ENCODE measurements around the gene PTBP3. TPM values are rescaled to one million over a fixed set of nuclear protein-coding genes. Genes with fewer than 3 reads are reported as not detected.

PTBP3 gene
- polyA plus RNA-seq, 1 of the 3 experiments (the other 2 are of a cell fraction) = 6.1 TPM

DNA sequence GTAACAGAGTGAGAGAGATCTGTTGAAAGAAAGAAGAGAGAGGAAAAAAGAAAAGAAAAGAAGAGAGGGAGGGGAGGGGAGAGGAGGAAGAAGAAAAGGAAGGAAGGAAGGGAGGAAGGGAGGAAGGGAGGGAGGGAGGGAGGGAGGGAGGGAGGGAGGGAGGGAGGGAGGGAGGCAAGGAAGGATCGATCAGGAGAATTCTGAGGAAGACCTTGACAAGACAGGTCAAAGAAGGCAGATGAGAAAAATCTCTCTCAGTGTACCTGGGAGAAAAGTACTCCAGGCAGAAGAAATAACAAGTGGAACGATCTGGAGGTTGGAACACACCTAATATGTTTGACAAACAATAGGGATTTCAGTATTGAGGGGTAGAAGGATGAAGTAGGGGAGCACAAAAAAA is 93.7 kb downstream of the PTBP3 start:
- Histone ChIP-seq H3K4me2 (no peak overlapping the region), H3K79me2 (ENCODE audit: insufficient read depth) (peaks cover 15% of the 10 kb centered on the region; the same call in 1 of the 2 replicates), H3F3A (replicated peaks; ENCODE audit: insufficient read depth) (no peaks in the 10 kb centered on the region), H4K20me1 (ENCODE audit: insufficient read depth) (no peaks in the 10 kb centered on the region), H3K4me1 (ENCODE audit: control insufficient read depth in 1 of 2, insufficient read depth in 2 of 2, low read depth in 1 of 2, low read length in 1 of 2) (no peaks in the 10 kb centered on the region), H3K9ac (no peak overlapping the region), H3K9me3 (no peaks in the 10 kb centered on the region), H3K36me3 (replicated peaks in 1 of 2; ENCODE audit: control insufficient read depth in 1 of 2, insufficient read depth in 2 of 2, low read length in 1 of 2) (peaks cover 4 to 27% of the 10 kb centered on the region in 2 experiments), H3K27ac (ENCODE audit: low read depth in 2 of 2, low read length in 1 of 2) (no peak overlapping the region), H2AFZ (ENCODE audit: low read depth) (no peak overlapping the region), H3K9me2 (no peaks in the 10 kb centered on the region), H3K27me3 (ENCODE audit: insufficient read depth) (no peaks in the 10 kb centered on the region), H3K4me3 (ENCODE audit: low read depth in 2 of 2, low read length in 1 of 2) (no peak overlapping the region)
- no peak for TF ChIP-seq JUND (IDR thresholded peaks at IDR 0.05)
- CTCF ChIA-PET = no interaction called here
- 97% methylated on average over 2 of the region's 2 CpGs for WGBS (ENCODE audit: low lambda C conversion rate)
- DNase-seq = no peak
- POLR2A ChIA-PET = no interaction called here

DNA sequence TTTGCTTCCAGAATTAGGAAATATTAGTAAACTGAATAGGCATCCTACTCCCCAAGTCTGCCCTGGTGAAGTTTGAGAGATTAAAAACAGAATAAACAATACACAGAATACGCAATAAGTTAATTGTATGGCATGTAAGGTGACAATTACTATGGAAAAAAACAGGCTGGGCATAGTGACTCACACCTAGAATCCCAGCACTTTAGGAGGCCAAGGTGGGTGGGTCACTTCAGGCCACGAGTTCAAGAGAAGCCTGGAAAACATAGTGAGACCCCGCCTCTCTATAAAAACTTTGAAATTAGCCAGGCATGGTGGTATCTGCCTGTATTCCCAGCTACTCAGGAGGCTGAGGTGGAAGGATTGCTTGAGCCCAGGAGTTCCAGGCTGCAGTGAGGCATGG is 94.1 kb downstream of the PTBP3 start:
- no peak overlapping the region for H3K4me2 ChIP-seq
- H2AFZ ChIP-seq (ENCODE audit: low read depth) = no peak overlapping the region
- H3K9ac ChIP-seq = no peak overlapping the region
- H3K79me2 ChIP-seq (ENCODE audit: insufficient read depth) = peaks cover 11% of the 10 kb centered on the region; the same call in 1 of the 2 replicates
- H3K36me3 ChIP-seq (replicated peaks in 1 of 2; ENCODE audit: control insufficient read depth in 1 of 2, insufficient read depth in 2 of 2, low read length in 1 of 2) = peaks cover 4 to 22% of the 10 kb centered on the region in 2 experiments
- CTCF ChIA-PET = no interaction called here
- H3K4me3 ChIP-seq (ENCODE audit: low read depth in 2 of 2, low read length in 1 of 2) = no peak overlapping the region
- H3K27ac ChIP-seq (ENCODE audit: low read depth in 2 of 2, low read length in 1 of 2) = no peak overlapping the region
- no peaks in the 10 kb centered on the region for H4K20me1 ChIP-seq (ENCODE audit: insufficient read depth)
- no peaks in the 10 kb centered on the region for H3K27me3 ChIP-seq (ENCODE audit: insufficient read depth)
- no peaks in the 10 kb centered on the region for H3K9me3 ChIP-seq
- WGBS (ENCODE audit: low lambda C conversion rate) = 87% methylated on average over 3 of the region's 3 CpGs
- H3F3A ChIP-seq (replicated peaks; ENCODE audit: insufficient read depth) = no peaks in the 10 kb centered on the region
- no peaks in the 10 kb centered on the region; a peak in 1 of 4 replicates for H3K4me1 ChIP-seq (ENCODE audit: control insufficient read depth in 1 of 2, insufficient read depth in 2 of 2, low read depth in 1 of 2, low read length in 1 of 2)
- no peak for DNase-seq
- H3K9me2 ChIP-seq = no peaks in the 10 kb centered on the region
- POLR2A ChIA-PET = no interaction called here
- TF ChIP-seq MXI1 (IDR thresholded peaks at IDR 0.05; ENCODE audit: low read depth, low read length) = no peak
- TF ChIP-seq EZH2phosphoT487 (IDR thresholded peaks at IDR 0.05; ENCODE audit: borderline replicate concordance, low read depth) = no peak
- no peak for TF ChIP-seq NFIC (IDR thresholded peaks at IDR 0.05; ENCODE audit: borderline replicate concordance)
- no peak for TF ChIP-seq NRF1 (IDR thresholded peaks at IDR 0.05; ENCODE audit: low read depth, low read length)
- no peak for TF ChIP-seq FOXM1 (IDR thresholded peaks at IDR 0.05; ENCODE audit: low read depth)
- TF ChIP-seq, protein P1, sequence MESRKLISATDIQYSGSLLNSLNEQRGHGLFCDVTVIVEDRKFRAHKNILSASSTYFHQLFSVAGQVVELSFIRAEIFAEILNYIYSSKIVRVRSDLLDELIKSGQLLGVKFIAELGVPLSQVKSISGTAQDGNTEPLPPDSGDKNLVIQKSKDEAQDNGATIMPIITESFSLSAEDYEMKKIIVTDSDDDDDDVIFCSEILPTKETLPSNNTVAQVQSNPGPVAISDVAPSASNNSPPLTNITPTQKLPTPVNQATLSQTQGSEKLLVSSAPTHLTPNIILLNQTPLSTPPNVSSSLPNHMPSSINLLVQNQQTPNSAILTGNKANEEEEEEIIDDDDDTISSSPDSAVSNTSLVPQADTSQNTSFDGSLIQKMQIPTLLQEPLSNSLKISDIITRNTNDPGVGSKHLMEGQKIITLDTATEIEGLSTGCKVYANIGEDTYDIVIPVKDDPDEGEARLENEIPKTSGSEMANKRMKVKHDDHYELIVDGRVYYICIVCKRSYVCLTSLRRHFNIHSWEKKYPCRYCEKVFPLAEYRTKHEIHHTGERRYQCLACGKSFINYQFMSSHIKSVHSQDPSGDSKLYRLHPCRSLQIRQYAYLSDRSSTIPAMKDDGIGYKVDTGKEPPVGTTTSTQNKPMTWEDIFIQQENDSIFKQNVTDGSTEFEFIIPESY (IDR thresholded peaks at IDR 0.05; ENCODE audit: borderline replicate concordance, low read depth) = no peak
- TF ChIP-seq TEAD4 (IDR thresholded peaks at IDR 0.05; ENCODE audit: borderline replicate concordance, insufficient read depth) = no peak
- no peak for TF ChIP-seq RAD21 (IDR thresholded peaks at IDR 0.05; ENCODE audit: low read length)
- TF ChIP-seq YY1 (IDR thresholded peaks at IDR 0.05; ENCODE audit: low read depth) = no peak
- no peak for TF ChIP-seq RFX5 (IDR thresholded peaks at IDR 0.05; ENCODE audit: low read length)
- TF ChIP-seq, protein P2, sequence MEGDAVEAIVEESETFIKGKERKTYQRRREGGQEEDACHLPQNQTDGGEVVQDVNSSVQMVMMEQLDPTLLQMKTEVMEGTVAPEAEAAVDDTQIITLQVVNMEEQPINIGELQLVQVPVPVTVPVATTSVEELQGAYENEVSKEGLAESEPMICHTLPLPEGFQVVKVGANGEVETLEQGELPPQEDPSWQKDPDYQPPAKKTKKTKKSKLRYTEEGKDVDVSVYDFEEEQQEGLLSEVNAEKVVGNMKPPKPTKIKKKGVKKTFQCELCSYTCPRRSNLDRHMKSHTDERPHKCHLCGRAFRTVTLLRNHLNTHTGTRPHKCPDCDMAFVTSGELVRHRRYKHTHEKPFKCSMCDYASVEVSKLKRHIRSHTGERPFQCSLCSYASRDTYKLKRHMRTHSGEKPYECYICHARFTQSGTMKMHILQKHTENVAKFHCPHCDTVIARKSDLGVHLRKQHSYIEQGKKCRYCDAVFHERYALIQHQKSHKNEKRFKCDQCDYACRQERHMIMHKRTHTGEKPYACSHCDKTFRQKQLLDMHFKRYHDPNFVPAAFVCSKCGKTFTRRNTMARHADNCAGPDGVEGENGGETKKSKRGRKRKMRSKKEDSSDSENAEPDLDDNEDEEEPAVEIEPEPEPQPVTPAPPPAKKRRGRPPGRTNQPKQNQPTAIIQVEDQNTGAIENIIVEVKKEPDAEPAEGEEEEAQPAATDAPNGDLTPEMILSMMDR (IDR thresholded peaks at IDR 0.05) = no peak
- no peak for TF ChIP-seq SMC3 (IDR thresholded peaks at IDR 0.05; ENCODE audit: low read depth, low read length)
- TF ChIP-seq, protein P3, sequence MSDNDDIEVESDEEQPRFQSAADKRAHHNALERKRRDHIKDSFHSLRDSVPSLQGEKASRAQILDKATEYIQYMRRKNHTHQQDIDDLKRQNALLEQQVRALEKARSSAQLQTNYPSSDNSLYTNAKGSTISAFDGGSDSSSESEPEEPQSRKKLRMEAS (IDR thresholded peaks at IDR 0.05; ENCODE audit: low read depth) = no peak
- TF ChIP-seq, protein P4, sequence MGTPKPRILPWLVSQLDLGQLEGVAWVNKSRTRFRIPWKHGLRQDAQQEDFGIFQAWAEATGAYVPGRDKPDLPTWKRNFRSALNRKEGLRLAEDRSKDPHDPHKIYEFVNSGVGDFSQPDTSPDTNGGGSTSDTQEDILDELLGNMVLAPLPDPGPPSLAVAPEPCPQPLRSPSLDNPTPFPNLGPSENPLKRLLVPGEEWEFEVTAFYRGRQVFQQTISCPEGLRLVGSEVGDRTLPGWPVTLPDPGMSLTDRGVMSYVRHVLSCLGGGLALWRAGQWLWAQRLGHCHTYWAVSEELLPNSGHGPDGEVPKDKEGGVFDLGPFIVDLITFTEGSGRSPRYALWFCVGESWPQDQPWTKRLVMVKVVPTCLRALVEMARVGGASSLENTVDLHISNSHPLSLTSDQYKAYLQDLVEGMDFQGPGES (IDR thresholded peaks at IDR 0.05; ENCODE audit: low read depth, low read length) = no peak
- TF ChIP-seq FOSL2 (IDR thresholded peaks at IDR 0.05; ENCODE audit: borderline replicate concordance, low read depth) = no peak
- TF ChIP-seq GABPA (IDR thresholded peaks at IDR 0.05; ENCODE audit: low read depth) = no peak
- TF ChIP-seq GATA2 (CRISPR knock-in tag; IDR thresholded peaks at IDR 0.05) = no peak
